ENCODE measurements around the gene PRR19.

DNA sequence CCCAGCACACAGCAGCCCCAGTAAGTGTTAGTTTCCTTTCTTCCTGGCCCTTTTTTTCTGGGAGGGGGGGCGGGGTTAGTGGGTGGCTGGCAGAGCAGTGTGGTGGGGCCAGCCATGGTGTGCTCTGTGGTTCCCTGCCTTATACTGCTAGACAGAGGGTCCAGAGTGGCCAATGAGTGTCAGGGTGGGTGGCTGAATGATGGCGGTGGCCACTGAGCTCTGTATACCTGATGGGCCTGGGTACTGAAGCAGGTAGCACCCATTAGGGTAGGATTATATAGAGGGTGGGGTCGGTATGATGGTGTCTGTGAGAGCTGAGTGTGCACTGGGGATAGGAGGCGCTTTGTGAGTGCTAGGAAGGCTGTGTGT is 19.1 kb upstream of the PRR19 start:
- TF ChIP-seq, protein P1, sequence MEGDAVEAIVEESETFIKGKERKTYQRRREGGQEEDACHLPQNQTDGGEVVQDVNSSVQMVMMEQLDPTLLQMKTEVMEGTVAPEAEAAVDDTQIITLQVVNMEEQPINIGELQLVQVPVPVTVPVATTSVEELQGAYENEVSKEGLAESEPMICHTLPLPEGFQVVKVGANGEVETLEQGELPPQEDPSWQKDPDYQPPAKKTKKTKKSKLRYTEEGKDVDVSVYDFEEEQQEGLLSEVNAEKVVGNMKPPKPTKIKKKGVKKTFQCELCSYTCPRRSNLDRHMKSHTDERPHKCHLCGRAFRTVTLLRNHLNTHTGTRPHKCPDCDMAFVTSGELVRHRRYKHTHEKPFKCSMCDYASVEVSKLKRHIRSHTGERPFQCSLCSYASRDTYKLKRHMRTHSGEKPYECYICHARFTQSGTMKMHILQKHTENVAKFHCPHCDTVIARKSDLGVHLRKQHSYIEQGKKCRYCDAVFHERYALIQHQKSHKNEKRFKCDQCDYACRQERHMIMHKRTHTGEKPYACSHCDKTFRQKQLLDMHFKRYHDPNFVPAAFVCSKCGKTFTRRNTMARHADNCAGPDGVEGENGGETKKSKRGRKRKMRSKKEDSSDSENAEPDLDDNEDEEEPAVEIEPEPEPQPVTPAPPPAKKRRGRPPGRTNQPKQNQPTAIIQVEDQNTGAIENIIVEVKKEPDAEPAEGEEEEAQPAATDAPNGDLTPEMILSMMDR (IDR thresholded peaks at IDR 0.05; ENCODE audit: insufficient read depth, low read length): no peak
- TF ChIP-seq POLR2AphosphoS5 (IDR thresholded peaks at IDR 0.05; ENCODE audit: low read depth) (no peak), GABPA (IDR thresholded peaks at IDR 0.05; ENCODE audit: low read depth) (no peak)
- TF ChIP-seq, protein P2, sequence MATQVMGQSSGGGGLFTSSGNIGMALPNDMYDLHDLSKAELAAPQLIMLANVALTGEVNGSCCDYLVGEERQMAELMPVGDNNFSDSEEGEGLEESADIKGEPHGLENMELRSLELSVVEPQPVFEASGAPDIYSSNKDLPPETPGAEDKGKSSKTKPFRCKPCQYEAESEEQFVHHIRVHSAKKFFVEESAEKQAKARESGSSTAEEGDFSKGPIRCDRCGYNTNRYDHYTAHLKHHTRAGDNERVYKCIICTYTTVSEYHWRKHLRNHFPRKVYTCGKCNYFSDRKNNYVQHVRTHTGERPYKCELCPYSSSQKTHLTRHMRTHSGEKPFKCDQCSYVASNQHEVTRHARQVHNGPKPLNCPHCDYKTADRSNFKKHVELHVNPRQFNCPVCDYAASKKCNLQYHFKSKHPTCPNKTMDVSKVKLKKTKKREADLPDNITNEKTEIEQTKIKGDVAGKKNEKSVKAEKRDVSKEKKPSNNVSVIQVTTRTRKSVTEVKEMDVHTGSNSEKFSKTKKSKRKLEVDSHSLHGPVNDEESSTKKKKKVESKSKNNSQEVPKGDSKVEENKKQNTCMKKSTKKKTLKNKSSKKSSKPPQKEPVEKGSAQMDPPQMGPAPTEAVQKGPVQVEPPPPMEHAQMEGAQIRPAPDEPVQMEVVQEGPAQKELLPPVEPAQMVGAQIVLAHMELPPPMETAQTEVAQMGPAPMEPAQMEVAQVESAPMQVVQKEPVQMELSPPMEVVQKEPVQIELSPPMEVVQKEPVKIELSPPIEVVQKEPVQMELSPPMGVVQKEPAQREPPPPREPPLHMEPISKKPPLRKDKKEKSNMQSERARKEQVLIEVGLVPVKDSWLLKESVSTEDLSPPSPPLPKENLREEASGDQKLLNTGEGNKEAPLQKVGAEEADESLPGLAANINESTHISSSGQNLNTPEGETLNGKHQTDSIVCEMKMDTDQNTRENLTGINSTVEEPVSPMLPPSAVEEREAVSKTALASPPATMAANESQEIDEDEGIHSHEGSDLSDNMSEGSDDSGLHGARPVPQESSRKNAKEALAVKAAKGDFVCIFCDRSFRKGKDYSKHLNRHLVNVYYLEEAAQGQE (IDR thresholded peaks at IDR 0.05; ENCODE audit: insufficient replicate concordance, low read depth): no peak

Measured in HL-60 (cell line).